ENCODE results near the gene RABAC1.
"Not testable (repeated sequence)": the region's sequence is repeated elsewhere in the genome, so short reads cannot be mapped to it uniquely, and the experiment has no call there.

Gene RABAC1

DNA sequence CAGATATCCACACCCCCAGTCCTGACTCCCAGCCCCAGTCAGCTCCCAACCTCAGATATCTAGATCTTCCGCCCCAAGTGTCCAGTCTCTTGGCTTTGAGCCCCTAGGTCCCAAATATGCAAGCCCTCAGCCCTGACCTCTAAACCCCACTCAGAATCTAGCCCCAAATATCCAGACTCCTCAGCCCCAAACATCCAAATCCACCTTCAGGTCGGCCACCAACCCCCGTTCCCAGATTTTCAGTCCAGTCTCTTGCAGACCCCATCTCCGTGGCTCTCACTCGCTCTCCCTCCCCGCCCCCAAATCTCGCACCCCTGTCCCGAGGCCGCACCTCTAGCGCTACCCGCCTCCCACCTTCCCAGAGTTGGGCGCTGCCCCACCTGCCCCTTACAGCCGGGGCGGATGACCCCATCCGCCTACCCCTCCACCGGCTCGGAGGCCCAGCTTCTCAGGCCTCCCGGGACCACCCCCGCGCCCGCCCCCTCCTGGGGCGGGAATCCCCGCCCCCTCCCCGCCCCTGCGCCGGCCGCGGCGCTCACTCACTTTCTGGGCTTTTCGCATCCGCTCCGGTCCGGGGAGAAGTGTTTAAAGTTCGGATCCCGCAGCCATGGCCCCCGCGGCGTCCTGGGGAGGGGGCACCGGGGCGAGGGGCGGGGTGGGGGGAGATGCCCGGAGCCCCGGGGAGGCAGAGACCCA, 31.5 kb downstream of the RABAC1 start:
- no peak for DNase-seq

GRCh38 chr19:41926763-41927496, 32.2 kb downstream of the RABAC1 start:
- no peak for DNase-seq

DNA sequence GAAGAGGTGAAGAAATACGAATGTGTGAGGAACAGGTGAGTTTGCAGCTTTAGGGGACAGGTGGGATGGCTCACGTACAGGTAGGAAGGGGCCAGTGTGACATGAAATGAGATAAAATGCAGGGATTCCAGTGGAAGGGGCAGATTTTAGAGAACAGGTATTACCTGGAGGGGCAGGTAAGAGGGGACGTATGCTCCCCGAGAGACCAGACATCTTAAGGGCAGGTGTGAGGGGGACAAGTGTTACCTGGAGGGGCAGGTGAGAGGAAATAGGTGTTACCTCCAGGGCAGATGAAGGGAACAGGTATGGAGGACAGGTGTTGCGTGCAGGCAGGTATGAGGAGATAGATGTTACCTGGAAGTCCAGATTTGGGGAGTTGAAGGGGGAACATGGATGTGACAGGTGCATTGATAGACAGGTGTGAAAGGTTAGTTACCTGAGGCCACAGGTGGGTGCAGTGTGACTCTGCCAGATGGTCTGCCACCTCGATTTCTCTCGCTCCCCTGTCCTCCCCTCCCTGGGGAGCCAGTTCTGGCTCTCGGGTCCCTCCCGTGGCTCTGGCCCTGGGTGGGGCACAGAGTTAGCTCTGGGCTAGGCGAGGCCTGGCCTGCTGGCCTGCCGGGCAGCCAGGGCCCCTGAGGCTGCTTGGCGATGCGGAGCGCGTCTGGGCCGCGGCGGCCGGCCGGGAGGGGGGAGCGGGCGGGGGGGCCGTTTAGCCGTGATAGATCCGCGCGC, 32.9 kb downstream of the RABAC1 start:
- no peak for DNase-seq

GRCh38 chr19:41925208-41926003, 33.7 kb downstream of the RABAC1 start:
- DNase-seq = no peak

DNA sequence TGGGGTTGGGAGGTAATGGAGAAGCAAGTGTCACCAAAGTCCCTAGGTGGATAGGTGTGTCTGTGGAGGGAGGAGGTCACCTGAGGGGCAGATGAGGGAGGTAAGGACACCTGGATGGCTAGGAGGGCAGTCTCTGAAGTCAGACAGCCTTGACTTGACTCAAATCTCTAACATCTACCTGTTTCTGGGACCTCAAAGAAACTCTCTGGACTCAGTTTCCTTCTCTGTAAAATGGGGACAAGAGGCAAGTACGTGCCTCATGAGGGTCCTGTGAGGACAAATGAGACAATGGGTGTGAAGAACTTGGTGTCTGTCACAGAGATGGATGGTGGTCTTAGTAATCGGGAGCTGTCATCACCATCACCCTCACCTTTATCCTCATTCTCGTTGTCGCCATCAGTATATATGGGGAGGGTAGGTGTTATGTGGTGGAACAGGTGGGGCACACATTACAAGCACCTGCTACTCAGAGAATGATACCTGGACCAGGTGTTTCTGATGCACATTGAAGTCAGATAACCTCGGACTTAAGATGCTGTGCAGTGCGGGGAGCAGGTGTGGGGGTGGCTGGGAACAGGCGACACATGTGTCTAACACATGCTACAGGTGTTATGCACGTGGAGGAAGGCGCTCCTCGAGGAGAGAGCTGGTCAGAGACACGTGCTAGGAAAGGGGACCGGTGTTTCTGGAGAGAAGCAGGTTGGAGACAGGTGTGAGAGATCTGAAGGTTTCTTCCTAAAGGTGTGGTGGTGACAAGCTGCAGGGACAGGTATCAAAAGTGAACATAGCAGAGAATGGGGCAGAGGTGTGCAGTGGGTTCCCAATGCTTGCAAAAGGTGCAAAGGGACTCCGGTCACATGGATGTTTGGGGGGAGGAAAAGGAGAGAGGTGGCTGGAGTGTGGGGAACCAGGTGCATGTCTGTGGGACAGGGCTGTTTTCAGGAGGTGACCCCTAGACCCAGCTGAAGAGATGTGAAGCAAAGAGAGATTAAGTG, 34.7 kb downstream of the RABAC1 start:
- no peak for DNase-seq

GRCh38 chr19:41923045-41923788, 35.9 kb downstream of the RABAC1 start:
- no peak for DNase-seq

DNA sequence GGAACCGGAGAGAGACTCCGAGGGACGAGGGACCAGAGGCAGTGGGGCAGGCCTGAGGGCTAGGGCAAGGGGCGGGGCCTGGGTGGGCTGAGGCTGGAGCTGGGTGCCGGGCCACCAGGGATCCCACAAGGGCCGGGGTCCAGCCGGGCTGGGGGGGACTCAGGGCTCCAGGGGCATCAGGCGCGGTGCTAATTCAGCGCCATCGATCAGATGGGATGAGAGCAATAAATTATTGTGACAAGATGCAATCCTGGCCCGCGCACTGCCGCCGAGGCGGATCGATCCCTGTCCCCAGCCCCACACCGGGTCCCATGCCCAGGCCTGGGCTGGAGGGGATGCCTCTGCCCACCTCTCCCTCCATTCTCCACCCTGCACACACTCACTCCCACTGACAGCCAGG, 36.5 kb downstream of the RABAC1 start:
- no peak for DNase-seq

- DNase-seq = no peak
These were observed 37.2 kb downstream of the RABAC1 start for GRCh38 chr19:41921577-41922576.

DNA sequence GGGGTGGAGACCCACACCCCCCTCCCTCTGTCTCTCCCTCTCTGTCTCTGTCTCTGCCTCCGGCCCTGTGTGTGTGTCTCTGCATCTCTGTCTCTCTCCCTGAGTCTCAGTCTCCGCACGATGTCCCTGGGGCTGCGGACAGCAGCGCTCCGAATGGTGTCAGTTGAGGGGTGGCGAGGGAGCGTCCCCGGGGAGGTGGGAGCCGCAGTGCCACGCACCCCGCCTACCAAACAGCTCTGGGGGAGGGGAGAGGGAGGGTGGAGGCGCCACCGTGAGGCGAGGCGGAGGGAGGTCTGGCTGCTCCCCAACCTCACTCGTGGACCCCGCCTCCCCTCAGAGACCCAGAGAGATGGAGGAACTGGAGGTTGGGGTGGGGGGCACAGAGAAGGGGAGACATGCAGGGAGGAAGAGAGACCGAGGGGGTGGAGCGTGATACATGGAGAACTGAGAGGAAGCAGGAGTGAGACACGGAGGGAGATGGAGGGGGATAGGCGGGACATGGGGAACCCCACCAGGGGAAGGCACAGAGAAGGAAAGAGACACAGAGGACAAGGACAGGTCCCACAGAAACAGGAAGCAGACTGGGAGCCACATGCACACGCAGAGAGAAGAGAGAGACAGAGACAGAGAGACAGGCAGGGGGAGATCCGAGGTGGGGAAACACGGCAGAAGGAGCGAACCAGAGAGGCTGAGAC, 38.1 kb downstream of the RABAC1 start:
- DNase-seq = peak; percentile 15

DNA sequence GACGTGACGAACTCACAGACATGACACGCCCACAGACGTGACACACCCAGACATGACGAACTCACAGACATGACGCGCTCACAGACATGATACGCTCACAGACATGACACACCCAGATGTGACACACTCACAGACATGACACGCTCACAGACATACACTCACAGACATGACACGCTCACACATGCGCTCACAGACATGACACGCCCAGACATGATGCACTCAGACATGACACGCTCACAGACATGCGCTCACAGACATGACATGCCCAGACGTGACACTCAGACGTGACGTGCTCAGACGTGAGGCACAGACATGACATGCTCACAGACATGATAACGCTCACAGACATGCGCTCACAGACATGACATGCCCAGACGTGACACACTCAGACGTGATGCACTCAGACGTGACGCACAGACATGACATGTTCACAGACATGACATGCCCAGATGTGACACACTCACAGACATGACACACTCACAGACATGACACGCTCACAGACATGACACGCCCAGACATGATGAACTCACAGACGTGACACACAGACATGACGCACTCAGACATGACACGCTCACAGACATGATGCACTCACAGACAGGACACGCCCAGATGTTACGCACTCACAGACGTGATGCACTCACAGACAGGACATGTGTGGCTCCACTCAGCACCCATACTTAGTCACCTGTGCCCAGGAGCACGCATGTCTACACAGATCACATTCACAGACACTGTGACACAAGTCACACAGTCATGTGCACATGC, 39.0 kb downstream of the RABAC1 start:
- no peak for DNase-seq

- no peak for DNase-seq
These were observed 40.4 kb downstream of the RABAC1 start for GRCh38 chr19:41918653-41919244.

DNA sequence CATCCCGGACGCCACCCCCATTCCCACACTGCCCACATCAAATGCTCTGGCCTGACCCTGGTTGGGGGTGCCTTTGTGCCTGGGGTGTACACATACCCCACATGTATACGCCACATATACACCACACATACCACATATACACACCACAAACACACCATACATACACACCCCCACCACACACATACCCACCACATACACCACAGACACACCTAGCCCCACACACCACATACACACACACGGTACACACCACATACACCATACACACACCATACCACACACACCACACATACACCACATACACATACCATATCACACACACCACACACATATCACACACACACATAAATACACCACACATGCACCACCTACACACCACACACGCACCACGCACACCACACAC, 41.0 kb downstream of the RABAC1 start:
- DNase-seq = no peak

DNA sequence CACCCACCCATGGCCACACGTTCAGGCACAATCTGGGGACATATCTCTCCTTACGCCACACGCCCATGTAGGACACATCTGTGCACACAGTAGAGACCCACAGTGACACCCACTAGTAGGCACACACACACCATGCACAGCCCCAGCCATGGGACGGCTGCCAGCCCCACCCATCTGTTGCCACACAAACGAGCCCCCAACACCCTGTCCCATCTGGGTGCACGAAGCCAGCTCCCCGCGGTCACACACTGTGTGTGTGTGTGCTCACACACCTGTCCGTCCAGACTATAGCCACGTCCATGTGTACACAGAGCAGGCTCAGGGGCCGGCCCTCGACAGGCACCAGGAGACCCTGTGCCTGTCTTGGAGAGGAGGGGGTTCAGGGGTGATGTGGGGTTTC, 41.4 kb downstream of the RABAC1 start:
- DNase-seq = no peak

DNA sequence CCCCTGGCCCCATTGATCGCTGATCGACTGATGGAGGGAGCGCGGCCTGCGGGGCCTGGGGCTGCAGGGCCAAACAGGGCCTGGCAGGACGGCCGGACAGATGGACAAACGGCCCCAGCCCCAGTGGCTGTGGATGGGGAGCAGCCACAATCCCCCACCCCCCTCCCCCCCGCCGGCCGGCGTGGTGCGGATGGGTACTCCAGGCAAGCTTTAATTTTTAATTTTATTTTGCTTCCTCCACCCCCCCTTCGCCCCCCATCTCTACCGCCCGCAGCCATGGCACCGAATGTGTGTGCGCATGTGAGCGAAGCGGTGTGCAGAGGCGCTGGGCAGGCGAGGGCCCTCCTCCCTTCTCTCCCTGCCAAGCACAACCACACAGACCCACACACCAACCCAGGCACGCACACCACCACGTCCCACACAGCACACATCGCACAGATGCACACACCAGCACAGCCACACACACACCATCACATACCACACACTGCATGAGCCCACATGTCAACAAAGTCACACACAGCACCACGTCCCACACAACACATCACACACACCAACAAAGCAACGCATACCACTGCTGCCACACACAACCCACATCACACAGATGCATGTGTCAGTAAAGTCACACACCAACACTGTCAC, 43.2 kb downstream of the RABAC1 start:
- no peak for DNase-seq

GRCh38 chr19:41915021-41915775, 43.9 kb downstream of the RABAC1 start:
- DNase-seq = no peak

DNA sequence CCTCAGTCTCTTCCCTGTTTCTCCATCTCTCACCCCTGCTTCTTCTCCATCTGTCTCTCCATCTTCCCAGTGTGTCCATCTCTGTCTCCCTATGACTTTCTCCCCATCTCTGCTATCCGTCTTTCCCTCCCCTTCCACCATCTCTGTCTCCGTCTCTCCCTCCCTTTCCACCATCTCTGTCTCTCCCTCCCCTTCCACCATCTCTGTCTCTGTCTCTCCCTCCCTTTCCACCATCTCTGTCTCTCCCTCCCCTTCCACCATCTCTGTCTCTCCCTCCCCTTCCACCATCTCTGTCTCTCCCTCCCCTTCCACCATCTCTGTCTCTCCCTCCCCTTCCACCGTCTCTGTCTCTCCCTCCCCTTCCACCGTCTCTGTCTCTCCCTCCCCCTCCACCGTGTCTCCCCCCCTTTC, 44.7 kb downstream of the RABAC1 start:
- DNase-seq = not testable (repeated sequence)
